HG02884 (cell line): Measurements from ENCODE around the gene SSNA1.

Experiments used
- ATAC-seq: cut with Tn5 transposase; IDR thresholded peaks from one replicate; pipeline ENCODE4 v1.9.1; 2021; ENCODE audit warnings: mild to moderate bottlenecking, moderate library complexity; ENCODE audit not compliant: unreplicated experiment

Gene SSNA1

GRCh38 chr9:137167277-137167746, 21.2 kb upstream of the SSNA1 start:
- no peak for ATAC-seq

- ATAC-seq = no peak
Measured at GRCh38 chr9:137167747-137168572, 20.5 kb upstream of the SSNA1 start.

GRCh38 chr9:137168573-137168903, 19.9 kb upstream of the SSNA1 start:
- no peak for ATAC-seq

GRCh38 chr9:137168904-137169856, 19.3 kb upstream of the SSNA1 start:
- ATAC-seq = no peak

GRCh38 chr9:137169896-137170358, 18.5 kb upstream of the SSNA1 start, which contains the start of gene LRRC26:
LRRC26 (minus strand) TSS chr9:137170051; CDS start chr9:137169943, 108 bp downstream.
- ATAC-seq = no peak

- no peak for ATAC-seq
Measured at GRCh38 chr9:137170486-137171148, 17.9 kb upstream of the SSNA1 start.

GRCh38 chr9:137171149-137171900, 17.2 kb upstream of the SSNA1 start:
- no peak for ATAC-seq

GRCh38 chr9:137172901-137173795, 15.3 kb upstream of the SSNA1 start:
- no peak for ATAC-seq

- no peak for ATAC-seq
Measured at GRCh38 chr9:137173796-137174664, 14.4 kb upstream of the SSNA1 start.

GRCh38 chr9:137174722-137175293, 13.7 kb upstream of the SSNA1 start:
- ATAC-seq = no peak

GRCh38 chr9:137175345-137175961, 13.0 kb upstream of the SSNA1 start:
- no peak for ATAC-seq

- ATAC-seq = no peak
Measured at GRCh38 chr9:137176302-137177182, 11.9 kb upstream of the SSNA1 start.

GRCh38 chr9:137178201-137178938, 10.1 kb upstream of the SSNA1 start:
- ATAC-seq = no peak

- ATAC-seq = no peak
Measured at GRCh38 chr9:137178939-137179630, 9.4 kb upstream of the SSNA1 start.

GRCh38 chr9:137179761-137180160, 8.7 kb upstream of the SSNA1 start:
- ATAC-seq = no peak
